Caco-2 (cell line): Measurements from ENCODE around the gene PKHD1. TPM values are rescaled to one million over a fixed set of nuclear protein-coding genes. Genes with fewer than 3 reads are reported as not detected.

Experiments
- BruUV-seq: library from RNA; stranded (reverse); fragments of 400-500 nt; replicated peaks from 2 replicates; lab custom pipeline; 2021; lab: Mats Ljungman, UMichigan
- CTCF ChIA-PET: fragments of 300-600 bp; sonication (Branson Sonifier 250); formaldehyde crosslinking; loops from one replicate; lab custom pipeline; 2022; ENCODE audit warnings: antibody characterized with exemption; lab: Charles Lee
- POLR2A ChIA-PET: fragments of 300-600 bp; sonication (Branson Sonifier 250); formaldehyde crosslinking; loops from one replicate; lab custom pipeline; 2022; ENCODE audit warnings: antibody characterized with exemption; lab: Charles Lee
- DNase-seq, 2 experiments: peaks; one replicate each; pipeline versions ENCODE4 v3.0.0 to v3.0.0-alpha.2; 2020 to 2022
- H3K27me3 ChIP-seq: replicated peaks from 2 replicates; pipeline ENCODE4 v1.6.0; 2011; ENCODE audit warnings: low read length; ENCODE audit not compliant: control insufficient read depth, insufficient read depth
- H3K36me3 ChIP-seq: 2 replicates; pipeline ENCODE4 v1.5.1; 2011; ENCODE audit warnings: low read length; ENCODE audit not compliant: control insufficient read depth, insufficient read depth
- H3K4me1 ChIP-seq: fragments of 250-450 bp; sonication (Bioruptor Pico); 2 replicates; pipeline ENCODE4 v1.5.1; 2020; ENCODE audit warnings: mild to moderate bottlenecking
- H3K4me3 ChIP-seq: 2 replicates; pipeline ENCODE4 v1.5.1; 2011; ENCODE audit warnings: low read depth, mild to moderate bottlenecking, control low read depth, low read length
- H3K9me3 ChIP-seq: fragments of 250-450 bp; sonication (Bioruptor Pico); 2 replicates; pipeline ENCODE4 v1.5.1; 2020; ENCODE audit warnings: mild to moderate bottlenecking, moderate library complexity
- H3K27ac Mint-ChIP-seq: one replicate; pipeline ENCODE4 v1.8.0; 2022; ENCODE audit warnings: mixed read lengths; ENCODE audit not compliant: unreplicated experiment
- H3K27me3 Mint-ChIP-seq: one replicate; pipeline ENCODE4 v1.8.0; 2022; ENCODE audit warnings: mixed read lengths; ENCODE audit not compliant: insufficient read depth, unreplicated experiment
- H3K36me3 Mint-ChIP-seq: one replicate; pipeline ENCODE4 v1.8.0; 2022; ENCODE audit warnings: mild to moderate bottlenecking, mixed read lengths; ENCODE audit not compliant: insufficient read depth, unreplicated experiment
- H3K4me1 Mint-ChIP-seq: one replicate; pipeline ENCODE4 v1.8.0; 2022; ENCODE audit warnings: low read depth, mixed read lengths; ENCODE audit not compliant: unreplicated experiment
- H3K4me3 Mint-ChIP-seq: one replicate; pipeline ENCODE4 v1.8.0; 2022; ENCODE audit warnings: mild to moderate bottlenecking, moderate library complexity, mixed read lengths; ENCODE audit not compliant: unreplicated experiment
- H3K9me3 Mint-ChIP-seq: one replicate; pipeline ENCODE4 v1.8.0; 2022; ENCODE audit warnings: mixed read lengths; ENCODE audit not compliant: unreplicated experiment
- intact Hi-C: fragments of 100-400 bp; cut with micrococcal nuclease; formaldehyde crosslinking; loops from one replicate; pipeline ENCODE4 v1.10.0; 2022; ENCODE audit not compliant: unreplicated experiment
- total RNA-seq: library from RNA; stranded (reverse); gene quantifications from 2 replicates; pipeline ENCODE4 v1.2.3, GENCODE V29; 2022
- TF ChIP-seq, protein P1 (sequence below), 2 experiments: fragments of 200-600 bp in 1 of 2; IDR thresholded peaks; 1 replicate in 1 of 2; 2 replicates in 1 of 2; pipeline versions ENCODE4 v1.5.1 to v1.8.0; 2011 to 2022; ENCODE audit warnings: antibody characterized with exemption in 1 of 2, control low read depth in 1 of 2, inconsistent platforms in 1 of 2, low read depth in 1 of 2, low read length in 1 of 2, mild to moderate bottlenecking in 1 of 2, moderate library complexity in 1 of 2; ENCODE audit not compliant: insufficient read depth in 1 of 2, severe bottlenecking in 1 of 2, unreplicated experiment in 1 of 2

The PKHD1 gene
- total RNA-seq, 1 experiment from 2014 or later = 3.3 TPM

DNA sequence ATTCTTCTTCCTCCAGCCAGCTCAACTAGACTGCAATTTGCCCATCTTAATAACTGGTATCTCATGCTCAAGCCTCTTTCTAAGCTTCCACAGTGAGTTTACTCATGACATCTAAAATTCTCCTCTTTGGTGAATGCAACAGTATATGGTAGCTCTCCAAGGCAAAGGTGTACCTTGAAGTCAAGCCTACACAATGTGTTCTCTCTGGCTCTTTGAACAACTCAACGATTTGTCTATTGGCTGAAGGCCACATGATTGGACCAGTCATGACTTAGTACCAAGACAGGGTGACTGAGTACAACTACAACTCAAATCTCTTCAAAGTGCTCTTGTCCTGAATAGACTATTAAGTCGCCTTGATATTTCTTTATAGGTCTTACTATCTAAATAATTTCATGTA, 199.6 kb downstream of the PKHD1 start:
- peaks cover 13% of the 10 kb centered on the region for H3K4me1 ChIP-seq

DNA sequence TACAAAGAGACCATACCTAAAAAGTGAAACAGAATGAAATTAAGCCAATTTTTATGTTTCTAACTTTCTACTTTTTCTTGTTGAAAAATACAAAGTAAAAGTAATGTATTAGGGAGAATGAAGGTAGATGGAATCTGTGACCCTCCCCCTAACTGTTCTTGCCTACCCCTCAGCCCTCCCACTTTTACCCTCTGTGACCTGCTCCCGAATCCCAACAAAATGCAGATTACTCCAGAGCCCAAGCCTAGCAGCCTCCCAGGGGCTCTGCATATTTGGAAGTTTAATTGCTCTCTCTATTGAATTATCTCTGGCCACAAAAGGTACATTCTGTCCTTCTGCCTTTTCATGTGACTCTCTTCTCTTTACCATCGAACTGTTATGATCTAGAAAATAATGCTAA, 201.5 kb downstream of the PKHD1 start:
- Mint-ChIP-seq H3K27ac (no peak overlapping the region), H3K4me1 (no peaks in the 10 kb centered on the region), H3K4me3 (no peak overlapping the region), H3K9me3 (no peaks in the 10 kb centered on the region), H3K36me3 (no peaks in the 10 kb centered on the region), H3K27me3 (no peaks in the 10 kb centered on the region)
- no peaks in the 10 kb centered on the region for H3K36me3 ChIP-seq
- H3K27me3 ChIP-seq = no peaks in the 10 kb centered on the region
- intact Hi-C loops = no loop called here
- H3K4me3 ChIP-seq = no peak overlapping the region
- TF ChIP-seq, protein P1, sequence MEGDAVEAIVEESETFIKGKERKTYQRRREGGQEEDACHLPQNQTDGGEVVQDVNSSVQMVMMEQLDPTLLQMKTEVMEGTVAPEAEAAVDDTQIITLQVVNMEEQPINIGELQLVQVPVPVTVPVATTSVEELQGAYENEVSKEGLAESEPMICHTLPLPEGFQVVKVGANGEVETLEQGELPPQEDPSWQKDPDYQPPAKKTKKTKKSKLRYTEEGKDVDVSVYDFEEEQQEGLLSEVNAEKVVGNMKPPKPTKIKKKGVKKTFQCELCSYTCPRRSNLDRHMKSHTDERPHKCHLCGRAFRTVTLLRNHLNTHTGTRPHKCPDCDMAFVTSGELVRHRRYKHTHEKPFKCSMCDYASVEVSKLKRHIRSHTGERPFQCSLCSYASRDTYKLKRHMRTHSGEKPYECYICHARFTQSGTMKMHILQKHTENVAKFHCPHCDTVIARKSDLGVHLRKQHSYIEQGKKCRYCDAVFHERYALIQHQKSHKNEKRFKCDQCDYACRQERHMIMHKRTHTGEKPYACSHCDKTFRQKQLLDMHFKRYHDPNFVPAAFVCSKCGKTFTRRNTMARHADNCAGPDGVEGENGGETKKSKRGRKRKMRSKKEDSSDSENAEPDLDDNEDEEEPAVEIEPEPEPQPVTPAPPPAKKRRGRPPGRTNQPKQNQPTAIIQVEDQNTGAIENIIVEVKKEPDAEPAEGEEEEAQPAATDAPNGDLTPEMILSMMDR (IDR thresholded peaks at IDR 0.05; ENCODE audit: insufficient read depth in 1 of 2, low read depth in 1 of 2, low read length in 1 of 2, severe bottlenecking in 1 of 2, unreplicated experiment in 1 of 2) = no peak
- BruUV-seq = no TSS peak
- DNase-seq = no peak
- no peaks in the 10 kb centered on the region for H3K4me1 ChIP-seq
- CTCF ChIA-PET = no interaction called here
- H3K9me3 ChIP-seq = no peaks in the 10 kb centered on the region
- POLR2A ChIA-PET = no interaction called here

More for the DNA sequence above, 199.6 kb downstream of the PKHD1 start:
- no peaks in the 10 kb centered on the region for H3K9me3 Mint-ChIP-seq
- no TSS peak for BruUV-seq
- intact Hi-C loops = no loop called here
- H3K27ac Mint-ChIP-seq = no peak overlapping the region
- Histone ChIP-seq H3K4me3 (no peak overlapping the region), H3K9me3 (no peaks in the 10 kb centered on the region), H3K27me3 (no peaks in the 10 kb centered on the region), H3K36me3 (no peaks in the 10 kb centered on the region)
- no peak for DNase-seq
- POLR2A ChIA-PET = no interaction called here
- no peak overlapping the region for H3K4me3 Mint-ChIP-seq
- no peaks in the 10 kb centered on the region for H3K36me3 Mint-ChIP-seq
- peaks cover 7% of the 10 kb centered on the region for H3K4me1 Mint-ChIP-seq
- TF ChIP-seq, protein P1 (IDR thresholded peaks at IDR 0.05; ENCODE audit: insufficient read depth in 1 of 2, low read depth in 1 of 2, low read length in 1 of 2, severe bottlenecking in 1 of 2, unreplicated experiment in 1 of 2) = no peak
- no peaks in the 10 kb centered on the region for H3K27me3 Mint-ChIP-seq
- CTCF ChIA-PET = no interaction called here

DNA sequence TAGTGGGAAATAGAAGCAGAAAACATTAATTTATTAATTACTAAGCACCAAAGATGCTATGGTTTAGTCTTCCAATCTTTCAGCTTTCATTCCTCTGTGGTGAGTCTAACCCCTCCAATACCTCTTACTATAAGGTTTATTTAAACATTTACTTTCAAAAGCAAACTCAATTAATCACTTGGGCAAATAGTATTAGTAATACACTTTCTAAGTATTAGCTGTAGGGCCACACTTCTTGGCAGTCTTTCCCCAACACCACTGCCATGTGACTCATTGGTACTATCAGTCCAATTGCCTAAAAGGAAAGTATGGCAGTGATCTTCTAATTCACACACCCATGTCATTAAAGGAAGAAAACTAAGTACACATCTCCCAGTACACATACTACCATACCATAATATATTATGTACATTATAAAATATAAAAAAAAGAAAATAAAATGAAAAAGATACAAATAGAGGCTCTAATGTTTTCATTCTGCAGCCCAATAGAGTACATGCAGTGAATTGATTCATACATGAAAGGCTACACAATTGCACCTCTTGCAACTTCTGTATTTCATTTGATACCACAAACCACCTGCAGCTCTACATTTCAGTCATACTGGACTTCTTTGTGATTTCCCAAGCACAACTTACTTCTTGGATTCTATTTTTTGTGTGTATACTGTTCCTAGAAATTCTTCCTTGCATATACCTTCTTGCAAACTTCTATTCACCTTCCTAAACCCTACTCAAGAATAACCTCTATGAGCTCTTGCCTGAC, 218.6 kb downstream of the PKHD1 start:
- no peak overlapping the region for H3K4me3 Mint-ChIP-seq
- Histone ChIP-seq H3K36me3 (no peaks in the 10 kb centered on the region), H3K4me3 (no peak overlapping the region), H3K27me3 (no peaks in the 10 kb centered on the region), H3K9me3 (no peaks in the 10 kb centered on the region), H3K4me1 (peaks cover 2% of the 10 kb centered on the region; the same call in 1 of the 2 replicates)
- H3K4me1 Mint-ChIP-seq = peaks cover 5% of the 10 kb centered on the region
- no peaks in the 10 kb centered on the region for H3K27me3 Mint-ChIP-seq
- no peak for DNase-seq
- H3K36me3 Mint-ChIP-seq = no peaks in the 10 kb centered on the region
- BruUV-seq = no TSS peak
- intact Hi-C loops = no loop called here
- CTCF ChIA-PET = no interaction called here
- TF ChIP-seq, protein P1 (IDR thresholded peaks at IDR 0.05; ENCODE audit: insufficient read depth in 1 of 2, low read depth in 1 of 2, low read length in 1 of 2, severe bottlenecking in 1 of 2, unreplicated experiment in 1 of 2) = no peak
- POLR2A ChIA-PET = no interaction called here
- no peak overlapping the region for H3K27ac Mint-ChIP-seq
- no peaks in the 10 kb centered on the region for H3K9me3 Mint-ChIP-seq
